HG03457 (cell line): ENCODE results near the gene CD48.

Experiments
- ATAC-seq: cut with Tn5 transposase; IDR thresholded peaks from one replicate; pipeline ENCODE4 v1.9.1; 2021; ENCODE audit warnings: moderate number of reproducible peaks; ENCODE audit not compliant: unreplicated experiment

The CD48 gene

DNA sequence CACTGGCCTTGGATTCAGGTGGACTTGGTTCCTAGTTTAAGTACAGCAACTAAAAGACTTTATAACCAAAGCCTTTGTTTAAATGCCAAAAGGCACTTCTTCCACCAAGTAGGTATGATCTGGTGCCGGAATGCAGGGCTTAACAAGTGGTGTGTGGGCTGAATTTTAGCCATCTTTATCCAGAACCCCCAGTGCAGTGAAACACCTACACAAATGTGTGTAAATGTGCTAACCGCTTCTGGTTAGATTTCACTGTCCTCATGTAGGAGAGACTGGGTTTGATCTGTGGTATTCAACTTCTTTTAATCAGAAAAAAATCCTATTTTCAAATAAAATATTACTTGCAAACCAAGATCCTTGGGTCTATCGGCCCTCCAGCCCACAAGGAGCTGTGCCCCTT, 75.1 kb downstream of the CD48 start:
- no peak for ATAC-seq

GRCh38 chr1:160636076-160636475, 75.5 kb downstream of the CD48 start:
- ATAC-seq = no peak

- ATAC-seq = no peak
Measured at GRCh38 chr1:160634543-160635491, 76.8 kb downstream of the CD48 start.

DNA sequence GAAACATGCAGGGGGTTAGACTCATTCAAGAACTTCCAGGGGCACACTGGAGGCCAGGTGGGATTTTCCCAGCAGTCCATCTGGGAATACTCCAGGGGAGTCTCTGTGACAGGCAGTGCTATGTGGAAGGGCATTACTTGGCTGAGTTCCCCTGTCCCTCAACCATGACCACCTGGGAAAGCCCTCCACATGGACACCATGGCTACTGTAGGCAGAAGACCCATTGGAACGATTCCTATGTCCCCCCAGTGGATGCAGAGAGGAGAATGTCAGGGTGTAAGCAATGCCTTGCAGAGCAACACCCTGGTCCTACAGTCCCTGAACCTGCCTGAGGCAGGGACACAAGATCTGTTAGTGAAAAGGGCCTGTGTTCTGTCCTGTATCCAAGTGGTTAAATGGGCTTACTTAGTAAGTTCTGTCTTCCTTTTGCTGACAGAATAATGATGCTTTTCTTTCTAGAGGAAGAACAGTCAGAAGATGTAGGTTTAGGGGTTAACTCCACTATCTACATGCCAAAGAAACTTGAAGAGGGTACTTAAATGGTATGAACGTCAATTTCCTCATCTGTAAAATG, 78.2 kb downstream of the CD48 start:
- ATAC-seq = no peak

DNA sequence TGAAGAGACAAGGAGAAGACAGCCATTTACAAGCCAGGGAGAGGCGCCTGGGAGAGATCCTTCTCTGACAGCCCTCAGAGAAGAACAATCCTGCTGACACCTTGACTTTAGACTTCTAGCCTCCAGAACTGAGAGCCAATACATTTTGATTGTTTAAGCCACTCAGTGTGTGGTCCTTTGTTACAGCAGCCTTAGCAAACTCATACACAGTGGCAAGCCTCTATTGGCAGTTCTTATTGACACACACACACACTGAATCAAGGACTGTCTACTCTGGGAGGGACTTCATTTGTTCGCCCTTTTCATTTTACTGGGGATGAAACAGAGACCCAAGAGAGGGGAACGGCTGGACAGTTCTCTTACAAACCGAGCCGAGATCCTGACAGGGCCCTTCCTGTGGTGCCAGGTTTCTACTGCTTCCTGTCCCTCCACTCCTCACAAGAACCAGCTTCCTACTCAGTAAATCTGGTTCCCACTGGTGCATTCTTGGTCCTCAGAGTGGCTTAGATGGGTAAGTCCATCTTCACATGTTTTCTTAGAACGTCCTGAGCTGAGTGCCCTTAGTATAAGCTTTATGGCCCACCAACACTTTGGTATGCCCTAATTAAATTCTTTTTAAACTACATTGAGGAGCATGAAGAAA, 79.5 kb downstream of the CD48 start:
- no peak for ATAC-seq

- no peak for ATAC-seq
Measured at GRCh38 chr1:160630523-160631451, 80.8 kb downstream of the CD48 start.

DNA sequence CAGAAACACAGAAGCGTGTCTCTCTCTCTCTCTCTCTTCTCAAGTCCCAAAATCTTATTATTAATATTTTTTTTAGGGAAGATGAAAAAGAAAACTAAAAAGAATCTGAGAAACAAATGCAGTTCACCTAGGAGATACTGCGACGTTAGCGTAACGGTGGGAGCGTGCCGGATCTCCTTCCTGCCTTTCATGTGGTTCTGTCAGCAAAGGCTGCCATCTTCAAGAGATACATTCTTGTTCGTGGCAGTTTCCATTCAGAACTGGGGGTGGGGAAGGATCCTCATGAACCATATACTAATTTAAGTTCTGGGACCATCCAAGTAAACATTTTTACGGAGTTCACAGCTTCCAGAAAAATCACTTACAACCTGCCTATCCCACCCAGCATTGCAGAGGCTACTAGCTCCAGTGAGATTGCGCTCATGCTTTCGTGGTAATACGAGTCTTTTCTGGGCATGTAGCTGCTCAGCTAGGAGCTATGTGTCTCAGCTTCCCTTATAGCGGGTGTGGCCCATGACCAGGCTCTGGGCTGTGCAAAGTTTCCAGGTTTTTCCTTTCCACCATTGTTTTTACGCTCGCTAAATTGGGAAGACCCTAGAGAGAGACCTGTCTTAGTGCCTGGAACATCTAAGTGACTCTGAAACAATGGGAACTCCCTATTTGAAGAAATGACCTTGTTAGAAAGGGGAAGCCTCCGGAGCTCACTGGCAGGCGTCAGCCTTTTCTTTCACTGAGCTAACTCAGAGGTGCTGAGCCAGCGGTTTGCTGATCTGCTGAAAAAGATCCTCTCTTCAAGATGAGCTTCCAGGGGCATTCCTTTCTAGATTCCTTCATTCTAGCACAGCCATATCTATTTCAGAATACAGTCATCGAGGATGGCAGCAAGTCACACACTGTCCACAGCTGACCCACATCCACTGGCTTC, 82.1 kb downstream of the CD48 start:
- no peak for ATAC-seq

DNA sequence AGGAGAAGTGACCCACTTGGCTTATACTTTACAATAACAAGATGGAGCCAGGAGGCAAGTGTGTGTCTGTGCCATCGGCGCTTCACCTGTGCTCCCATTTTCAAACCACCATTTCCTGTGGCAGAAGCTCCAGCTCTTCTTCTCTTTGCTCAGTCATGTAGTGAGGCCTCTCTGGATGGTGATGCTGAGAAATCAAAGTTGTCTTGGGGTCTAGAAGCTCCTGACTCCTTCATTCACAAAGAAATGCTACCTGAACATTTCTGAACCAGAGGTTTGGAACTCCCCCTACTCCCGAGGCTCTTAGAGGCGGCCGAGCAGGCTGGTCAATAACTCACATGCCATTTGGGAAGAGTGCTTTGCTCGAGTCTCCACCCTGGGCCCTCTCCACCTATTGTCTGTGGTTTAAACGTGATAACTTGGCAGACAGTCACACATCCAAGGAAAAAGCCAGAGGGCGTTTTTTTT, 82.8 kb downstream of the CD48 start:
- no peak for ATAC-seq
